Measurements from ENCODE around the gene NLGN3.

DNA sequence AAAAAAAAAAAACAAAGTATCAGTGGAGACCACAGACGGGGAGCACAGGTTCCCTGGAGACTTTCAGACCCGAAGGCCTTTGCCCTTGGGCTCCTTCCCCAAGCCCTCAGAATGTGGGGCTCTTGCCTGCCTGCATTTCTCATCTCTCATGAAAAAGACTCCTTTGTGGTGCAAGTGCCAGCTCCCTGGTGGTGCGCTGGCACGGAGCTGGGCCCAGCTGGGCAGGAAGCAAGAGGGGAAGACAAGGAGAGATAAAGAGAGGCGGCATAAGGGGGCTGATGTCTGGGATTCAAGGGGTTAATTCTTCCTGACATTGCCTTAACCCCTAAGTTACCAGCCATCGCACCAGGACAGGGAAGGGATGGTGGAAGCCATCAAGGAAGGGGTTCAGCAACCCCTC lies 21.8 kb downstream of the NLGN3 start:
- no peak for TF ChIP-seq EZH2phosphoT487 (IDR thresholded peaks at IDR 0.05; ENCODE audit: insufficient read depth, low read depth)
- TF ChIP-seq EZH2 (IDR thresholded peaks at IDR 0.05; ENCODE audit: insufficient read depth, poor library complexity, severe bottlenecking): no peak
